Anterior cingulate cortex (tissue), 58 donors: ENCODE measurements around the gene ALOX12.
"Not testable (repeated sequence)": the region's sequence is repeated elsewhere in the genome, so short reads cannot be mapped to it uniquely, and the experiment has no call there.

Experiments used
- DNase-seq, 58 donors: peaks; one replicate each; lab custom pipeline; 2025; lab: John Stamatoyannopoulos, UW

The ALOX12 gene

GRCh38 chr17:7042501-7043181, 46.8 kb downstream of the ALOX12 start:
- DNase-seq = peak in 1 of 58 donors; percentile 8

- DNase-seq = no peak
Observed at GRCh38 chr17:7043182-7043496, 47.3 kb downstream of the ALOX12 start.

GRCh38 chr17:7043497-7044198, 47.8 kb downstream of the ALOX12 start, which contains the start of gene SLC16A11:
SLC16A11 (minus strand) TSS chr17:7044092; CDS start chr17:7043513, 579 bp downstream.
- peak in 4 of 58 donors; percentile 16 to 47 (median 30) for DNase-seq

- DNase-seq = peak in 5 of 58 donors; percentile 5 to 55 (median 17)
Observed at GRCh38 chr17:7045492-7046126, 49.8 kb downstream of the ALOX12 start.

GRCh38 chr17:7046127-7046724, 50.4 kb downstream of the ALOX12 start:
- DNase-seq = peak in 30 of 58 donors; percentile 10 to 65 (median 27)

GRCh38 chr17:7046725-7047397, 51.0 kb downstream of the ALOX12 start:
- DNase-seq = peak in 3 of 58 donors; percentile 10 to 24 (median 20)

- no peak for DNase-seq
Observed at GRCh38 chr17:7047566-7047965, 51.7 kb downstream of the ALOX12 start.

GRCh38 chr17:7048968-7049367, 53.1 kb downstream of the ALOX12 start:
- DNase-seq = no peak

GRCh38 chr17:7050583-7050982, 54.7 kb downstream of the ALOX12 start:
- DNase-seq = not testable (repeated sequence)

GRCh38 chr17:7056386-7056785, 60.5 kb downstream of the ALOX12 start:
- DNase-seq = no peak

GRCh38 chr17:7058831-7059447, 63.1 kb downstream of the ALOX12 start:
- no peak for DNase-seq
